ENCODE results near the gene FAF2. TPM values are rescaled to one million over a fixed set of nuclear protein-coding genes. Genes with fewer than 3 reads are reported as not detected.

FAF2 gene
- total RNA-seq, 1 experiment from 2014 or later: 59.7 TPM

- peaks cover 57% of the 10 kb centered on the region for H3F3A ChIP-seq (ENCODE audit: insufficient read depth, low read depth)
- CTCF ChIA-PET: no interaction called here
- no peaks in the 10 kb centered on the region for H3K9me3 ChIP-seq (ENCODE audit: insufficient read depth, low read depth)
- peaks cover 64% of the 10 kb centered on the region for H4K20me1 ChIP-seq (ENCODE audit: insufficient read depth)
- POLR2A ChIA-PET (ENCODE audit: unreplicated experiment): no interaction called here
- H3K79me2 ChIP-seq (ENCODE audit: low read depth): peaks cover 89% of the 10 kb centered on the region
- TF ChIP-seq CTCF (conservative IDR thresholded peaks at IDR 0.05) (no peak), EZH2 (IDR thresholded peaks at IDR 0.05; ENCODE audit: low read depth) (no peak)
- intact Hi-C loops (cut with micrococcal nuclease; ENCODE audit: unreplicated experiment): no loop called here
- BruUV-seq (replicated peaks): no TSS peak
- H3K36me3 ChIP-seq (ENCODE audit: low read depth): peaks cover 21% of the 10 kb centered on the region; the same call in 1 of the 2 replicates
- H3K4me2 ChIP-seq: no peak overlapping the region
- H3K9me2 ChIP-seq (ENCODE audit: insufficient read depth): no peaks in the 10 kb centered on the region
- no peak overlapping the region for H2AFZ ChIP-seq
- H3K27ac ChIP-seq: no peak overlapping the region
- H3K27me3 ChIP-seq (ENCODE audit: insufficient read depth, low read depth): no peaks in the 10 kb centered on the region
- peaks cover 18% of the 10 kb centered on the region for H3K4me1 ChIP-seq (replicated peaks; ENCODE audit: insufficient read depth)
- DNase-seq: no peak
- H3K4me3 ChIP-seq: no peak overlapping the region
These were observed 22.9 kb downstream of the FAF2 start for GRCh38 chr5:176471098-176471497.

- H3K4me1 ChIP-seq (replicated peaks; ENCODE audit: insufficient read depth): peaks cover 16% of the 10 kb centered on the region; the same call in 1 of the 2 replicates
- DNase-seq: no peak
- ChIA-PET CTCF (no interaction called here), POLR2A (ENCODE audit: unreplicated experiment) (interaction anchor here (0.7 kb wide), 1 partner anchor 187 kb away, joined by 5 read pairs; no protein-coding TSS in a partner anchor)
- TF ChIP-seq EZH2 (IDR thresholded peaks at IDR 0.05; ENCODE audit: low read depth) (no peak), CTCF (conservative IDR thresholded peaks at IDR 0.05) (no peak)
- peaks cover 43% of the 10 kb centered on the region; the same call in 1 of the 2 replicates for H3F3A ChIP-seq (ENCODE audit: insufficient read depth, low read depth)
- no peak overlapping the region for H3K27ac ChIP-seq
- H3K9me3 ChIP-seq (ENCODE audit: insufficient read depth, low read depth): no peaks in the 10 kb centered on the region
- H3K4me2 ChIP-seq: no peak overlapping the region
- no peak overlapping the region for H3K4me3 ChIP-seq
- H3K36me3 ChIP-seq (ENCODE audit: low read depth): peaks cover 21% of the 10 kb centered on the region; the same call in 1 of the 2 replicates
- intact Hi-C loops (cut with micrococcal nuclease; ENCODE audit: unreplicated experiment): no loop called here
- peaks cover 79% of the 10 kb centered on the region for H3K79me2 ChIP-seq (ENCODE audit: low read depth)
- no TSS peak for BruUV-seq (replicated peaks)
- no peaks in the 10 kb centered on the region for H3K27me3 ChIP-seq (ENCODE audit: insufficient read depth, low read depth)
- no peak overlapping the region for H2AFZ ChIP-seq
- H3K9me2 ChIP-seq (ENCODE audit: insufficient read depth): no peaks in the 10 kb centered on the region
- H4K20me1 ChIP-seq (ENCODE audit: insufficient read depth): peaks cover 56% of the 10 kb centered on the region
These were observed 25.3 kb downstream of the FAF2 start for GRCh38 chr5:176473335-176474006.

GRCh38 chr5:176474476-176474875 lies 26.3 kb downstream of the FAF2 start:
- Histone ChIP-seq H3K4me2 (no peak overlapping the region), H3K36me3 (ENCODE audit: low read depth) (peaks cover 27% of the 10 kb centered on the region), H3F3A (ENCODE audit: insufficient read depth, low read depth) (peaks cover 39% of the 10 kb centered on the region; the same call in 1 of the 2 replicates), H4K20me1 (ENCODE audit: insufficient read depth) (peaks cover 56% of the 10 kb centered on the region), H3K9me2 (ENCODE audit: insufficient read depth) (no peaks in the 10 kb centered on the region), H3K9me3 (ENCODE audit: insufficient read depth, low read depth) (no peaks in the 10 kb centered on the region), H3K4me3 (no peak overlapping the region), H3K4me1 (replicated peaks; ENCODE audit: insufficient read depth) (peaks cover 16% of the 10 kb centered on the region; the same call in 1 of the 2 replicates), H3K79me2 (ENCODE audit: low read depth) (peaks cover 76% of the 10 kb centered on the region), H2AFZ (no peak overlapping the region), H3K27ac (peak overlapping the region; percentile 20; the same call in 1 of the 2 replicates), H3K27me3 (ENCODE audit: insufficient read depth, low read depth) (no peaks in the 10 kb centered on the region)
- DNase-seq: no peak
- TF ChIP-seq CTCF (conservative IDR thresholded peaks at IDR 0.05) (no peak), EZH2 (IDR thresholded peaks at IDR 0.05; ENCODE audit: low read depth) (no peak)
- no TSS peak for BruUV-seq (replicated peaks)
- intact Hi-C loops (cut with micrococcal nuclease; ENCODE audit: unreplicated experiment): no loop called here
- ChIA-PET CTCF (interaction anchor here (0.6 kb wide), 1 partner anchor 239 kb away, joined by 3 read pairs; no protein-coding TSS in a partner anchor), POLR2A (ENCODE audit: unreplicated experiment) (no interaction called here)
